Measurements from ENCODE around the gene ASTE1.
"Not testable (repeated sequence)": the region's sequence is repeated elsewhere in the genome, so short reads cannot be mapped to it uniquely, and the experiment has no call there.

ASTE1 gene

DNA sequence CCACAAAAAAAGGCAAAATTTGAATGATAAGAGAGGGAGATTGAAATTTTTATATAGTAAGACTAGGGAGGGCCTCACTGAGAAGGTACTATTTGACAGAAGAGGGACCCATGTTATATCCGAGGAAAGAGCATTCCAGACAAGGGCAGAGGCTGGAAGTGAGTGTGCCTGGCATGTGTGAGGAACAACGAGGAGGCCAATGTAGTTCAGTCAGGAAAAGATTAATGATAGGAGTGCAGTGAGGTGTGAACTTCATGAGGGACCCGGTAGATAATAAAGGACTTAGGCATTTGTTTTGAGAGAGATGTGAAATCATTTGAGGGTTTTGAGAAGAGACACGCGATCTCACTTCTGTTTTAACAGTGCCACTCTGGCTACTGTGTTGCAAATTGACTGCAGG is 36.3 kb downstream of the ASTE1 start:
- H3K9ac ChIP-seq (ENCODE audit: insufficient read length, low read depth): no peak overlapping the region
- no peaks in the 10 kb centered on the region for H3K27me3 ChIP-seq (ENCODE audit: insufficient read depth, insufficient read length)
- peaks cover 21% of the 10 kb centered on the region for H3K36me3 ChIP-seq (ENCODE audit: insufficient read depth, insufficient read length, low read length)
- no peaks in the 10 kb centered on the region for H3K9me3 ChIP-seq (ENCODE audit: insufficient read depth, low read length)
- TF ChIP-seq YY1 (IDR thresholded peaks at IDR 0.05; ENCODE audit: insufficient read depth, insufficient read length): no peak
- TF ChIP-seq ZNF274 (IDR thresholded peaks at IDR 0.05; ENCODE audit: low read depth, low read length): no peak
- TF ChIP-seq SUZ12 (IDR thresholded peaks at IDR 0.05; ENCODE audit: extremely low read depth, insufficient read depth, insufficient read length): no peak
- no peak for DNase-seq (ENCODE audit: low read depth, low spot score)
- no peaks in the 10 kb centered on the region for H3K4me1 ChIP-seq (ENCODE audit: insufficient read depth, insufficient read length)
- no peak overlapping the region for H3K4me3 ChIP-seq (ENCODE audit: insufficient read length, low read depth)

- no peaks in the 10 kb centered on the region for H3K4me1 ChIP-seq (ENCODE audit: insufficient read depth, insufficient read length)
- TF ChIP-seq ZNF274 (IDR thresholded peaks at IDR 0.05; ENCODE audit: low read depth, low read length): no peak
- TF ChIP-seq YY1 (IDR thresholded peaks at IDR 0.05; ENCODE audit: insufficient read depth, insufficient read length): no peak
- no peak for TF ChIP-seq SUZ12 (IDR thresholded peaks at IDR 0.05; ENCODE audit: extremely low read depth, insufficient read depth, insufficient read length)
- no peaks in the 10 kb centered on the region for H3K27me3 ChIP-seq (ENCODE audit: insufficient read depth, insufficient read length)
- no peak overlapping the region for H3K9ac ChIP-seq (ENCODE audit: insufficient read length, low read depth)
- peaks cover 29% of the 10 kb centered on the region for H3K36me3 ChIP-seq (ENCODE audit: insufficient read depth, insufficient read length, low read length)
- no peak overlapping the region for H3K4me3 ChIP-seq (ENCODE audit: insufficient read length, low read depth)
- no peaks in the 10 kb centered on the region for H3K9me3 ChIP-seq (ENCODE audit: insufficient read depth, low read length)
- DNase-seq (ENCODE audit: low read depth, low spot score): no peak
These were observed 45.2 kb downstream of the ASTE1 start for GRCh38 chr3:130981469-130981868.

GRCh38 chr3:130979117-130979516 is 47.5 kb downstream of the ASTE1 start:
- Histone ChIP-seq H3K27me3 (ENCODE audit: insufficient read depth, insufficient read length) (no peaks in the 10 kb centered on the region), H3K36me3 (ENCODE audit: insufficient read depth, insufficient read length, low read length) (peaks cover 51% of the 10 kb centered on the region), H3K4me3 (ENCODE audit: insufficient read length, low read depth) (no peak overlapping the region), H3K9ac (ENCODE audit: insufficient read length, low read depth) (no peak overlapping the region), H3K9me3 (ENCODE audit: insufficient read depth, low read length) (no peaks in the 10 kb centered on the region), H3K4me1 (ENCODE audit: insufficient read depth, insufficient read length) (no peaks in the 10 kb centered on the region)
- TF ChIP-seq YY1 (IDR thresholded peaks at IDR 0.05; ENCODE audit: insufficient read depth, insufficient read length) (no peak), SUZ12 (IDR thresholded peaks at IDR 0.05; ENCODE audit: extremely low read depth, insufficient read depth, insufficient read length) (no peak), ZNF274 (IDR thresholded peaks at IDR 0.05; ENCODE audit: low read depth, low read length) (no peak)
- no peak for DNase-seq (ENCODE audit: low read depth, low spot score)

DNA sequence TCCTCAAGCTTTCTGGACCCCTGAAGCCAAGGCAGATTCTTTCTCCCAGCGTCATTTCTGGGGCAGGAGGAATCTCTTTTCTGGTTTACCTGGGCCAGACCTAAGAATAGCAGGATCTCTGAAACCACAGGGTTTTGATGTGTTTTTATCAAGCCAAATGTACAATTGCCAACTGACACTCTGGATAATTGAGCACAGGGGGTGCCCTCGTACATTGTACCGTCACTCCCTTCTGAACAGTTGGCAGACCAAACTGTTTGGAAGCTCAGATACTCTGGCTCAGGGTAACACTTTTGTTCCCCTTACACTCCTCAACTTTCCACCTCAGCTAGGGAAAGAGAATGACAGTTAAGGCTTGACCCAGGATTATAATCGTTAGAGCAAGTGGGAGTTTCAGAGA is 49.9 kb downstream of the ASTE1 start:
- Histone ChIP-seq H3K27me3 (ENCODE audit: insufficient read depth, insufficient read length) (no peaks in the 10 kb centered on the region), H3K9me3 (ENCODE audit: insufficient read depth, low read length) (no peaks in the 10 kb centered on the region), H3K9ac (ENCODE audit: insufficient read length, low read depth) (no peak overlapping the region), H3K4me3 (ENCODE audit: insufficient read length, low read depth) (no peak overlapping the region), H3K4me1 (ENCODE audit: insufficient read depth, insufficient read length) (no peaks in the 10 kb centered on the region), H3K36me3 (ENCODE audit: insufficient read depth, insufficient read length, low read length) (peaks cover 50% of the 10 kb centered on the region)
- no peak for DNase-seq (ENCODE audit: low read depth, low spot score)
- TF ChIP-seq YY1 (IDR thresholded peaks at IDR 0.05; ENCODE audit: insufficient read depth, insufficient read length) (no peak), SUZ12 (IDR thresholded peaks at IDR 0.05; ENCODE audit: extremely low read depth, insufficient read depth, insufficient read length) (no peak), ZNF274 (IDR thresholded peaks at IDR 0.05; ENCODE audit: low read depth, low read length) (no peak)

DNA sequence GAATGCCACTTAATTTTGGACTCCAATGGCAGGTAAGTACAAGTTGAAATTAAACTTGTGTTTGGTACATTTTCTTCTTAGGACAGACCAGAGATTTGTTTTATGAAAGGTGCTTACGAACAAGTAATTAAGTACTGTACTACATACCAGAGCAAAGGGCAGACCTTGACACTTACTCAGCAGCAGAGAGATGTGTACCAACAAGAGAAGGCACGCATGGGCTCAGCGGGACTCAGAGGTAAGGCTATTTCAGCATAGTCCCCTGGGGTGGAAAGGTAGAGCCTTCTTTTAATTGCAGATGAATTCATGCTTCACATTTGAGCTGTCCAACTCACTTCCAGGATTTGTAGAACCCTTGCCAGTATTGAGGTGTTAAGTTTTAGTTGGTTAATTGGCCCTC is 51.4 kb downstream of the ASTE1 start:
- no peaks in the 10 kb centered on the region for H3K4me1 ChIP-seq (ENCODE audit: insufficient read depth, insufficient read length)
- no peaks in the 10 kb centered on the region for H3K27me3 ChIP-seq (ENCODE audit: insufficient read depth, insufficient read length)
- H3K4me3 ChIP-seq (ENCODE audit: insufficient read length, low read depth): no peak overlapping the region
- no peak for TF ChIP-seq SUZ12 (IDR thresholded peaks at IDR 0.05; ENCODE audit: extremely low read depth, insufficient read depth, insufficient read length)
- no peak for TF ChIP-seq ZNF274 (IDR thresholded peaks at IDR 0.05; ENCODE audit: low read depth, low read length)
- no peak for TF ChIP-seq YY1 (IDR thresholded peaks at IDR 0.05; ENCODE audit: insufficient read depth, insufficient read length)
- DNase-seq (ENCODE audit: low read depth, low spot score): no peak
- peaks cover 54% of the 10 kb centered on the region for H3K36me3 ChIP-seq (ENCODE audit: insufficient read depth, insufficient read length, low read length)
- no peak overlapping the region for H3K9ac ChIP-seq (ENCODE audit: insufficient read length, low read depth)
- no peaks in the 10 kb centered on the region for H3K9me3 ChIP-seq (ENCODE audit: insufficient read depth, low read length)

DNA sequence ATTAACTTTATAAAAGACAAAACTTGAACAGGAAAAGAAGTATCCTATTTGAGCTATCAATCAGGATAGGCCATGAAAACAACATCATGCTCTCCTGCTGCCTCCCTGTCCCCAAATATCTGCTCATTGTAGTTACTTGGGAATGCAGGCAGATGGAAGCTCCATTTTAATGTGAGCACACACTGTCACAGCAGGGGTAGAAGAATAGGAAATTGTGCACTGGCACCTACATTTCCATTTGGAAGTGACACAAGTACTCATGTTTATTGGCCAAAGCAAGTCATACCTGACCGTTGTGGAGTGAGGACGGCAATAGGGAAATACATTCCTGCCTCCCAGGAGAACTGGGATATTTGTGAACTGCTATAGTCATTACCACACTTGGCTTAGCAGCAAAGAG is 52.4 kb downstream of the ASTE1 start:
- no peak overlapping the region for H3K9ac ChIP-seq (ENCODE audit: insufficient read length, low read depth)
- H3K4me1 ChIP-seq (ENCODE audit: insufficient read depth, insufficient read length): no peaks in the 10 kb centered on the region
- no peaks in the 10 kb centered on the region for H3K27me3 ChIP-seq (ENCODE audit: insufficient read depth, insufficient read length)
- H3K36me3 ChIP-seq (ENCODE audit: insufficient read depth, insufficient read length, low read length): peaks cover 57% of the 10 kb centered on the region
- H3K9me3 ChIP-seq (ENCODE audit: insufficient read depth, low read length): no peaks in the 10 kb centered on the region
- H3K4me3 ChIP-seq (ENCODE audit: insufficient read length, low read depth): no peak overlapping the region
- TF ChIP-seq ZNF274 (IDR thresholded peaks at IDR 0.05; ENCODE audit: low read depth, low read length) (no peak), YY1 (IDR thresholded peaks at IDR 0.05; ENCODE audit: insufficient read depth, insufficient read length) (no peak), SUZ12 (IDR thresholded peaks at IDR 0.05; ENCODE audit: extremely low read depth, insufficient read depth, insufficient read length) (no peak)
- DNase-seq (ENCODE audit: low read depth, low spot score): no peak

- TF ChIP-seq YY1 (IDR thresholded peaks at IDR 0.05; ENCODE audit: insufficient read depth, insufficient read length) (no peak), ZNF274 (IDR thresholded peaks at IDR 0.05; ENCODE audit: low read depth, low read length) (no peak), SUZ12 (IDR thresholded peaks at IDR 0.05; ENCODE audit: extremely low read depth, insufficient read depth, insufficient read length) (no peak)
- no peak for DNase-seq (ENCODE audit: low read depth, low spot score)
- no peak overlapping the region for H3K4me3 ChIP-seq (ENCODE audit: insufficient read length, low read depth)
- H3K4me1 ChIP-seq (ENCODE audit: insufficient read depth, insufficient read length): no peaks in the 10 kb centered on the region
- no peaks in the 10 kb centered on the region for H3K9me3 ChIP-seq (ENCODE audit: insufficient read depth, low read length)
- H3K27me3 ChIP-seq (ENCODE audit: insufficient read depth, insufficient read length): no peaks in the 10 kb centered on the region
- H3K36me3 ChIP-seq (ENCODE audit: insufficient read depth, insufficient read length, low read length): peaks cover 55% of the 10 kb centered on the region
- no peak overlapping the region for H3K9ac ChIP-seq (ENCODE audit: insufficient read length, low read depth)
These were observed 53.2 kb downstream of the ASTE1 start for GRCh38 chr3:130973406-130973805.

- H3K9ac ChIP-seq (ENCODE audit: insufficient read length, low read depth); DNase-seq (ENCODE audit: low read depth, low spot score); H3K9me3 ChIP-seq (ENCODE audit: insufficient read depth, low read length); H3K4me1 ChIP-seq (ENCODE audit: insufficient read depth, insufficient read length); H3K4me3 ChIP-seq (ENCODE audit: insufficient read length, low read depth); H3K27me3 ChIP-seq (ENCODE audit: insufficient read depth, insufficient read length): not testable (repeated sequence)
- peaks cover 54% of the 10 kb centered on the region for H3K36me3 ChIP-seq (ENCODE audit: insufficient read depth, insufficient read length, low read length)
These were observed 54.0 kb downstream of the ASTE1 start for GRCh38 chr3:130972592-130972991.
